Measurements from ENCODE around the gene GIMAP5.

DNA sequence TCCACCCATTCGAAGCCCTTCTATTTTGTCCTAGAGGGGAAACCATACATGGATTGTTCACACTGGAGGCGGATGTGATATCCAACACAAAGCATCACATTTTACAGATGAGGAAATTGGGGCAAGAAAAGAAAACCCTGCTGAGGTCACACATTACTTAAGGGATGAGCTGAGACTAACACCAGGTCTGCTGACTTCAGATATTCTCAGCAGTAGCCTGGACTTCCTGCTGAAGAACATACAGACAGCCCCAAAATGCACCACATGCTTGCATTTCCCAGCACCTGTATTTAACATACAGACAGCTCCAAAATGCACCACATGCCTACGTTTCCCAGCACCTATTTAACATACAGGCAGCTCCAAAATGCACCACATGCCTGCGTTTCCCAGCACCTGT is 11.2 kb downstream of the GIMAP5 start:
- TF ChIP-seq, protein P1, sequence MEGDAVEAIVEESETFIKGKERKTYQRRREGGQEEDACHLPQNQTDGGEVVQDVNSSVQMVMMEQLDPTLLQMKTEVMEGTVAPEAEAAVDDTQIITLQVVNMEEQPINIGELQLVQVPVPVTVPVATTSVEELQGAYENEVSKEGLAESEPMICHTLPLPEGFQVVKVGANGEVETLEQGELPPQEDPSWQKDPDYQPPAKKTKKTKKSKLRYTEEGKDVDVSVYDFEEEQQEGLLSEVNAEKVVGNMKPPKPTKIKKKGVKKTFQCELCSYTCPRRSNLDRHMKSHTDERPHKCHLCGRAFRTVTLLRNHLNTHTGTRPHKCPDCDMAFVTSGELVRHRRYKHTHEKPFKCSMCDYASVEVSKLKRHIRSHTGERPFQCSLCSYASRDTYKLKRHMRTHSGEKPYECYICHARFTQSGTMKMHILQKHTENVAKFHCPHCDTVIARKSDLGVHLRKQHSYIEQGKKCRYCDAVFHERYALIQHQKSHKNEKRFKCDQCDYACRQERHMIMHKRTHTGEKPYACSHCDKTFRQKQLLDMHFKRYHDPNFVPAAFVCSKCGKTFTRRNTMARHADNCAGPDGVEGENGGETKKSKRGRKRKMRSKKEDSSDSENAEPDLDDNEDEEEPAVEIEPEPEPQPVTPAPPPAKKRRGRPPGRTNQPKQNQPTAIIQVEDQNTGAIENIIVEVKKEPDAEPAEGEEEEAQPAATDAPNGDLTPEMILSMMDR (conservative IDR thresholded peaks at IDR 0.05), result no peak
- no peak for TF ChIP-seq ZFX (IDR thresholded peaks at IDR 0.05)
